ENCODE measurements around the gene RRBP1. TPM values are rescaled to one million over a fixed set of nuclear protein-coding genes. Genes with fewer than 3 reads are reported as not detected.

RRBP1 gene
- total RNA-seq, 2 experiments from 2014 or later = 26.4 to 27.2 TPM

DNA sequence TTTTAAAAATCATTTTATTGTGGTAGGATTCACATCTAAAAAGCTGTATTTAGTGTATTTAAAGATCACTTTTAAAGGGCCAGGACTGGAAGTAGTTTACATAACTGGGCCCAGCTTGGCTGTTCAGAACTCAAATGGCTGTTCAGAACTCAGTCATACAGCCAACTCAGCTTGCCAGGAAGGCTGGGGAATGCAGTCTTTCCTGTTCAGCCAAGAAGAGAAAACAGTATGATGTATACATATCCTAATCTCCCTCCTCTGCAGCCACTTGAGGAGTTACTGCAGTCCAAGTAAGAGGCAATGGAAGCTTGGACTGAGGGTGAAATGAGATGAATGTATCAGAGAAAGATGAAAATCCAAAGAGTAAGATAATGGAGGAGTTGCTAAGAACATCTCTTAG, 87.6 kb downstream of the RRBP1 start:
- H3K36me3 Mint-ChIP-seq (ENCODE audit: low read depth) = peaks cover 28% of the 10 kb centered on the region
- H3K27me3 Mint-ChIP-seq = no peaks in the 10 kb centered on the region
- Histone ChIP-seq H3K27ac (ENCODE audit: low read depth in 1 of 2, low read length in 2 of 2) (no peak overlapping the region), H3K27me3 (ENCODE audit: control insufficient read depth in 1 of 2, insufficient read depth in 2 of 2, low read length in 2 of 2) (no peaks in the 10 kb centered on the region), H3K4me1 (ENCODE audit: insufficient read depth, low read length) (no peaks in the 10 kb centered on the region), H3K4me3 (ENCODE audit: low read length) (no peak overlapping the region), H3K9me3 (ENCODE audit: control insufficient read depth in 1 of 2, insufficient read depth in 1 of 2, low read length in 2 of 2) (no peaks in the 10 kb centered on the region), H3K36me3 (ENCODE audit: insufficient read depth, low read length) (peaks cover 4% of the 10 kb centered on the region)
- ATAC-seq (ENCODE audit: poor library complexity) (no peak), DNase-seq (no peak)
- peaks cover 3% of the 10 kb centered on the region for H3K9me3 Mint-ChIP-seq
- no peak overlapping the region for H3K27ac Mint-ChIP-seq
- intact Hi-C loops (cut with DNase I, micrococcal nuclease) = no loop called here
- ChIA-PET CTCF (no interaction called here), POLR2A (interaction anchor here (1.4 to 2.0 kb wide), 2 partner anchors 16 to 24 kb away, joined by 4 to 9 read pairs; partner anchors contain the start of gene DSTN)
- peaks cover 72% of the 10 kb centered on the region for H3K4me1 Mint-ChIP-seq (ENCODE audit: low read depth)
- no peak overlapping the region for H3K4me3 Mint-ChIP-seq
- TF ChIP-seq, protein P1, sequence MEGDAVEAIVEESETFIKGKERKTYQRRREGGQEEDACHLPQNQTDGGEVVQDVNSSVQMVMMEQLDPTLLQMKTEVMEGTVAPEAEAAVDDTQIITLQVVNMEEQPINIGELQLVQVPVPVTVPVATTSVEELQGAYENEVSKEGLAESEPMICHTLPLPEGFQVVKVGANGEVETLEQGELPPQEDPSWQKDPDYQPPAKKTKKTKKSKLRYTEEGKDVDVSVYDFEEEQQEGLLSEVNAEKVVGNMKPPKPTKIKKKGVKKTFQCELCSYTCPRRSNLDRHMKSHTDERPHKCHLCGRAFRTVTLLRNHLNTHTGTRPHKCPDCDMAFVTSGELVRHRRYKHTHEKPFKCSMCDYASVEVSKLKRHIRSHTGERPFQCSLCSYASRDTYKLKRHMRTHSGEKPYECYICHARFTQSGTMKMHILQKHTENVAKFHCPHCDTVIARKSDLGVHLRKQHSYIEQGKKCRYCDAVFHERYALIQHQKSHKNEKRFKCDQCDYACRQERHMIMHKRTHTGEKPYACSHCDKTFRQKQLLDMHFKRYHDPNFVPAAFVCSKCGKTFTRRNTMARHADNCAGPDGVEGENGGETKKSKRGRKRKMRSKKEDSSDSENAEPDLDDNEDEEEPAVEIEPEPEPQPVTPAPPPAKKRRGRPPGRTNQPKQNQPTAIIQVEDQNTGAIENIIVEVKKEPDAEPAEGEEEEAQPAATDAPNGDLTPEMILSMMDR (IDR thresholded peaks at IDR 0.05) = no peak

DNA sequence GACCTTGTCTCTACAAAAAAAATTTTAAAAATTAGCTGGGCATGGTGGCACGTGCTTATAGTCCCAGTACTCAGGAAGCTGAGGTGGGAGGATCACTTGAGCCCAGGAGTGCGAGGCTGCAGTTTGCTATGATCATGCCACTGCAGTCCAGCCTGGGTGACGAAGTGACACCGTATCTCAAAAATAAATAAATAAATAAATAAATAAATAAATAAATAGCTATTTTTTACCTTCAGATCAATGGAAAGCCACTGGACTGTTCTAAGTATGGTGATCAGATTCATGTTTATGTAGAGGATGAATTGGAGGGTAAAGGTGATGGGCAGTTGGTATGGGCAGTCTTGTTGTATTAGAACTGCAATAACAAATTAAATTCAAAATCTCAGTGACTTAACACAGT, 88.1 kb downstream of the RRBP1 start:
- no peak overlapping the region for H3K4me3 ChIP-seq (ENCODE audit: low read length)
- POLR2A ChIA-PET = interaction anchor here (0.6 to 2.0 kb wide), 3 partner anchors 17 to 327 kb away, joined by 3 to 9 read pairs (median 4); partner anchors contain the start of gene DSTN
- H3K4me1 ChIP-seq (ENCODE audit: insufficient read depth, low read length) = no peaks in the 10 kb centered on the region
- H3K27ac ChIP-seq (ENCODE audit: low read depth in 1 of 2, low read length in 2 of 2) = no peak overlapping the region
- no peak for DNase-seq
- H3K27me3 ChIP-seq (ENCODE audit: control insufficient read depth in 1 of 2, insufficient read depth in 2 of 2, low read length in 2 of 2) = no peaks in the 10 kb centered on the region
- peaks cover 3% of the 10 kb centered on the region for H3K9me3 Mint-ChIP-seq
- H3K4me3 Mint-ChIP-seq = no peak overlapping the region
- intact Hi-C loops (cut with DNase I, micrococcal nuclease) = no loop called here
- H3K36me3 Mint-ChIP-seq (ENCODE audit: low read depth) = peaks cover 28% of the 10 kb centered on the region
- H3K4me1 Mint-ChIP-seq (ENCODE audit: low read depth) = peaks cover 76% of the 10 kb centered on the region
- TF ChIP-seq, protein P1 (IDR thresholded peaks at IDR 0.05) = no peak
- peaks cover 4% of the 10 kb centered on the region for H3K36me3 ChIP-seq (ENCODE audit: insufficient read depth, low read length)
- no peaks in the 10 kb centered on the region for H3K27me3 Mint-ChIP-seq
- ATAC-seq (ENCODE audit: poor library complexity) = no peak
- H3K9me3 ChIP-seq (ENCODE audit: control insufficient read depth in 1 of 2, insufficient read depth in 1 of 2, low read length in 2 of 2) = no peaks in the 10 kb centered on the region
- H3K27ac Mint-ChIP-seq = no peak overlapping the region
- CTCF ChIA-PET = no interaction called here

DNA sequence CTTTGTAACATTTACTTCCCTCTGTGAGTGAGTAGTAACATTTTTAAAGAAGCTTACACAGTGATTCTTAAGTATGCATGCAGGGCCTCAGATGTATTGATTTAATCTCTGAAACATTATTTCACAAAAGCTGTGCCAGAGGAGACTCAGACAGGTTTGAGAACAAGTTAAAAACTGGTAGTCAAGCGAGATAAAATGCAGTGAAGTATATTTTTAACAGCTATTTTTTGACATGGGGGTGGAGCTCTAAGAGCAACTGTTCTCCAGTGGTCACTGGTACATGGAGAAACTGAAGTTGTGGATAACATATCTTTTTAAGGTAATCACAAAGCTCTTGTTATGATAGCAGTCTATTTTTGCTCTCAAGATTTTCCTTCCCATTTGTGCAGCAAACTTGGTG, 91.8 kb downstream of the RRBP1 start:
- Histone ChIP-seq H3K27me3 (ENCODE audit: control insufficient read depth in 1 of 2, insufficient read depth in 2 of 2, low read length in 2 of 2) (no peaks in the 10 kb centered on the region), H3K4me1 (ENCODE audit: insufficient read depth, low read length) (no peaks in the 10 kb centered on the region), H3K9me3 (ENCODE audit: control insufficient read depth in 1 of 2, insufficient read depth in 1 of 2, low read length in 2 of 2) (no peaks in the 10 kb centered on the region), H3K4me3 (ENCODE audit: low read length) (no peak overlapping the region), H3K36me3 (ENCODE audit: insufficient read depth, low read length) (peaks cover 4% of the 10 kb centered on the region), H3K27ac (ENCODE audit: low read depth in 1 of 2, low read length in 2 of 2) (no peak overlapping the region)
- Mint-ChIP-seq H3K4me1 (ENCODE audit: low read depth) (peaks cover 63% of the 10 kb centered on the region), H3K9me3 (no peaks in the 10 kb centered on the region), H3K36me3 (ENCODE audit: low read depth) (peaks cover 26% of the 10 kb centered on the region), H3K27ac (no peak overlapping the region), H3K4me3 (no peak overlapping the region), H3K27me3 (no peaks in the 10 kb centered on the region)
- CTCF ChIA-PET = no interaction called here
- DNase-seq (no peak), ATAC-seq (ENCODE audit: poor library complexity) (no peak)
- intact Hi-C loops (cut with DNase I, micrococcal nuclease) = no loop called here
- TF ChIP-seq, protein P1 (IDR thresholded peaks at IDR 0.05) = no peak
- POLR2A ChIA-PET = no interaction called here
